Liver (tissue), 9 donors: Measurements from ENCODE around the gene ANKFN1. TPM values are rescaled to one million over a fixed set of nuclear protein-coding genes. Genes with fewer than 3 reads are reported as not detected.

Experiments used
- DNase-seq: peaks from one replicate; pipeline ENCODE4 v3.0.0-alpha.2; 2017; ENCODE audit warnings: low spot score
- H3K27ac ChIP-seq, 2 donors: one replicate each; pipeline ENCODE4 v1.7.0; 2013; ENCODE audit warnings: inconsistent platforms in 2 of 2, low read length in 2 of 2, control low read depth in 1 of 2, low read depth in 1 of 2, mild to moderate bottlenecking in 1 of 2
- H3K27me3 ChIP-seq, 4 donors: one replicate each; pipeline versions ENCODE4 v1.6.1 to v1.7.0; 2013; ENCODE audit warnings: low read length in 3 of 4, inconsistent platforms in 1 of 4, mild to moderate bottlenecking in 1 of 4, moderate library complexity in 1 of 4; ENCODE audit not compliant: control insufficient read depth in 4 of 4, insufficient read depth in 4 of 4
- H3K36me3 ChIP-seq, 4 donors: one replicate each; pipeline versions ENCODE4 v1.6.1 to v1.7.0; 2013; ENCODE audit warnings: low read length in 3 of 4, mild to moderate bottlenecking in 3 of 4, low read depth in 1 of 4, moderate library complexity in 1 of 4; ENCODE audit not compliant: control insufficient read depth in 4 of 4, insufficient read depth in 3 of 4
- H3K4me1 ChIP-seq, 4 donors: one replicate each; pipeline versions ENCODE4 v1.6.1 to v1.7.0; 2013; ENCODE audit warnings: low read length in 3 of 4, mild to moderate bottlenecking in 3 of 4, moderate library complexity in 1 of 4; ENCODE audit not compliant: control insufficient read depth in 4 of 4, insufficient read depth in 4 of 4
- H3K4me3 ChIP-seq, 3 donors: one replicate each; pipeline versions ENCODE4 v1.6.1 to v1.7.0; 2013; ENCODE audit warnings: low read length in 3 of 3, control low read depth in 1 of 3, low read depth in 1 of 3, mild to moderate bottlenecking in 1 of 3
- H3K9ac ChIP-seq, 2 donors: one replicate each; pipeline ENCODE4 v1.7.0; 2013; ENCODE audit warnings: low read length in 2 of 2, mild to moderate bottlenecking in 2 of 2, moderate library complexity in 2 of 2, control low read depth in 1 of 2, low read depth in 1 of 2
- H3K9me3 ChIP-seq, 4 donors: one replicate each; pipeline versions ENCODE4 v1.6.1 to v1.7.0; 2013; ENCODE audit warnings: low read length in 3 of 4; ENCODE audit not compliant: control insufficient read depth in 4 of 4
- CTCF ChIP-seq: fragments of 150-350 bp; IDR thresholded peaks from 2 replicates; pipeline ENCODE4 v1.5.1; 2017; ENCODE audit warnings: improper control_type of control experiment, low read depth, low read length; ENCODE audit not compliant: missing input control
- EGR1 ChIP-seq, 2 donors: IDR thresholded peaks; 2 replicates each; pipeline ENCODE4 v1.6.1; 2016 to 2018; ENCODE audit warnings: antibody characterized with exemption in 2 of 2, low read depth in 2 of 2
- FOXA1 ChIP-seq: IDR thresholded peaks from 2 replicates; pipeline ENCODE4 v1.6.1; 2016; ENCODE audit warnings: antibody characterized with exemption
- FOXA2 ChIP-seq: IDR thresholded peaks from 2 replicates; pipeline ENCODE4 v1.6.1; 2016; ENCODE audit warnings: antibody characterized with exemption
- GABPA ChIP-seq, 2 donors: IDR thresholded peaks in 1 of 2; conservative IDR thresholded peaks in 1 of 2; 2 replicates each; pipeline ENCODE4 v1.6.1; 2016; ENCODE audit warnings: antibody characterized with exemption in 2 of 2, mild to moderate bottlenecking in 1 of 2, moderate library complexity in 1 of 2
- HNF4A ChIP-seq, 2 donors: conservative IDR thresholded peaks; 2 replicates each; pipeline ENCODE4 v1.6.1; 2016; ENCODE audit warnings: antibody characterized with exemption in 2 of 2, mild to moderate bottlenecking in 2 of 2
- HNF4G ChIP-seq: IDR thresholded peaks from 2 replicates; pipeline ENCODE4 v1.6.1; 2016; ENCODE audit warnings: antibody characterized with exemption
- JUND ChIP-seq, 2 donors: IDR thresholded peaks; 2 replicates each; pipeline ENCODE4 v1.6.1; 2016; ENCODE audit warnings: antibody characterized with exemption in 2 of 2
- NR2F2 ChIP-seq: IDR thresholded peaks from 2 replicates; pipeline ENCODE4 v1.6.1; 2016; ENCODE audit warnings: antibody characterized with exemption
- RAD21 ChIP-seq, 2 donors: IDR thresholded peaks; 2 replicates each; pipeline ENCODE4 v1.6.1; 2016; ENCODE audit warnings: antibody characterized with exemption in 2 of 2, mild to moderate bottlenecking in 2 of 2
- REST ChIP-seq: IDR thresholded peaks from 2 replicates; pipeline ENCODE4 v1.6.1; 2016; ENCODE audit warnings: antibody characterized with exemption, mild to moderate bottlenecking
- RXRA ChIP-seq, 2 donors: IDR thresholded peaks; 2 replicates each; pipeline ENCODE4 v1.6.1; 2017 to 2018; ENCODE audit warnings: antibody characterized with exemption in 2 of 2, mild to moderate bottlenecking in 1 of 2
- SP1 ChIP-seq: IDR thresholded peaks from 2 replicates; pipeline ENCODE4 v1.6.1; 2018; ENCODE audit warnings: antibody characterized with exemption, mild to moderate bottlenecking
- TAF1 ChIP-seq: conservative IDR thresholded peaks from 2 replicates; pipeline ENCODE4 v1.6.1; 2016; ENCODE audit warnings: antibody characterized with exemption, mild to moderate bottlenecking
- YY1 ChIP-seq: IDR thresholded peaks from 2 replicates; pipeline ENCODE4 v1.6.1; 2016; ENCODE audit warnings: antibody characterized with exemption, mild to moderate bottlenecking
- ZBTB33 ChIP-seq: IDR thresholded peaks from 2 replicates; pipeline ENCODE4 v1.6.1; 2016; ENCODE audit warnings: antibody characterized with exemption
- WGBS: extraction: QIAGEN DNeasy Blood & Tissue Kit; methylation state at CpG from one replicate; pipeline ENCODE4 v1.1.7; 2013; 5-methylcytosine and 5-hydroxymethylcytosine counted together
- polyA plus RNA-seq, 2 donors: library from polyadenylated mRNA; stranded (reverse) in 1 of 2; unstranded in 1 of 2; fragments of 200-250 nt in 1 of 2; fragments of >200 nt in 1 of 2; fragmentation: Nextera tagmentation in 1 of 2; extraction: Ambion mirVana in 1 of 2; gene quantifications; one replicate each; pipeline versions ENCODE4 v1.2.1 to v1.2.3, GENCODE V29; 2013 to 2015
- total RNA-seq, 2 donors: library from RNA; depleted of rRNA; stranded (reverse); fragments of >200 nt; gene quantifications; one replicate each; pipeline ENCODE4 v1.2.3, GENCODE V29; 2014
- TF ChIP-seq, protein P1 (sequence below): IDR thresholded peaks from 2 replicates; pipeline ENCODE4 v1.6.1; 2016; ENCODE audit warnings: antibody characterized with exemption
- TF ChIP-seq, protein P2 (sequence below): IDR thresholded peaks from 2 replicates; pipeline ENCODE4 v1.6.1; 2016; ENCODE audit warnings: antibody characterized with exemption
- donor health status: healthy.
- donor health status: healthy.
- donor health status: healthy.
- donor health status: healthy.
- donor health status: healthy.

Gene ANKFN1
- total and polyA plus RNA-seq, 4 donors, result not detected

DNA sequence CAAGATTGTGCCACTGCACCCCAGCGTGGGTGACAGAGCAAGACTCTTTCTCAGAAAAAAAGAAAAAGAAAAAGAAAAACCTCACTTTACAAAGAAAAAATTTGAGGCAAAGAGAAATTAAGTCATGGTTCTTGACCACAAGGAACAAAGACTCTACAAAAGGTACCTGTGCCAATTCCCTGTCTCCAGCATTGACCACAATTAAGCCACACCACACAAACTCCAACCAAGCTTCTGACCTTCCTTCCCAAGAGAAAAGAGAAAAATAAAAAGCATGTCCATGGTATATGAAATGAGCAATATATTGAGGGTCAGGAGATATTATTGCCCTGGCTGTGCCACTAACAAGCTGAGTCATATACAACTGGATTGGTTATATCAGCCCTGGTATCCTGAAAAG lies 293.9 kb downstream of the ANKFN1 start:
- no peak for DNase-seq
- H3K27me3 ChIP-seq, result peaks cover 0 to 12% (median 2%) of the 10 kb centered on the region in 4 donors
- H3K4me1 ChIP-seq, result no peaks in the 10 kb centered on the region
- no peak overlapping the region for H3K27ac ChIP-seq
- H3K9ac ChIP-seq, result no peak overlapping the region
- H3K9me3 ChIP-seq, result no peaks in the 10 kb centered on the region
- no peaks in the 10 kb centered on the region for H3K36me3 ChIP-seq
- TF ChIP-seq ZBTB33 (no peak), GABPA (IDR thresholded peaks at IDR 0.05 in 1 of 2, conservative IDR thresholded peaks at IDR 0.05 in 1 of 2) (no peak), CTCF (no peak), JUND (IDR thresholded peaks at IDR 0.05) (no peak), FOXA2 (no peak), YY1 (no peak), RAD21 (IDR thresholded peaks at IDR 0.05) (no peak), HNF4G (no peak), RXRA (IDR thresholded peaks at IDR 0.05) (no peak), TAF1 (no peak), REST (no peak), NR2F2 (no peak), EGR1 (IDR thresholded peaks at IDR 0.05; ENCODE audit: low read depth in 2 of 2) (no peak), FOXA1 (no peak), SP1 (no peak), HNF4A (conservative IDR thresholded peaks at IDR 0.05) (no peak)
- TF ChIP-seq, protein P1, sequence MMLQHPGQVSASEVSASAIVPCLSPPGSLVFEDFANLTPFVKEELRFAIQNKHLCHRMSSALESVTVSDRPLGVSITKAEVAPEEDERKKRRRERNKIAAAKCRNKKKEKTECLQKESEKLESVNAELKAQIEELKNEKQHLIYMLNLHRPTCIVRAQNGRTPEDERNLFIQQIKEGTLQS, result no peak
- TF ChIP-seq, protein P2, sequence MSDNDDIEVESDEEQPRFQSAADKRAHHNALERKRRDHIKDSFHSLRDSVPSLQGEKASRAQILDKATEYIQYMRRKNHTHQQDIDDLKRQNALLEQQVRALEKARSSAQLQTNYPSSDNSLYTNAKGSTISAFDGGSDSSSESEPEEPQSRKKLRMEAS, result no peak
- WGBS, result 97% methylated on average over 1 of the region's 1 CpG
- no peak overlapping the region for H3K4me3 ChIP-seq
